ENCODE measurements around the gene CAPN1.

DNA sequence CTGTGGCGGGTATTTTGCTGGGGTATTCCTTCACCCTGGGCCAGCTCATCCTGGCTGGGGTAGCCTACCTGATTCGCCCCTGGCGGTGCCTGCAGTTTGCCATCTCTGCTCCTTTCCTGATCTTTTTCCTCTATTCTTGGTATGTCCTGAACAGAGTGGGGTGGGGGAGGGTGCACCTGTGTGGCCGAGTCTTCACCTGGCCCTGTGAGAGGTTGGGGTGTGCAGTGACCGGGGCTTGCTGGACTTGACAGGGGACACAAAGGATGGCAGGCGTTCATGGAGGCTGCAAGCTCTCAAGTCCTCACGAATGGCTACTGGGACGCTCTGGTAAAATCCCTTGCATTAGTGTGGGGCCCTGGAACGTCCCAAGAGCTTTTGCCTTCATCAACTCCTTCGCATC lies 39.3 kb downstream of the CAPN1 start:
- no peak for TF ChIP-seq SUZ12 (IDR thresholded peaks at IDR 0.05; ENCODE audit: extremely low read depth, insufficient read depth, insufficient read length)
- no peak for TF ChIP-seq ZNF274 (IDR thresholded peaks at IDR 0.05; ENCODE audit: low read depth, low read length)
- no peak for TF ChIP-seq YY1 (IDR thresholded peaks at IDR 0.05; ENCODE audit: insufficient read depth, insufficient read length)
